CD4-positive, alpha-beta T cell treated with Interferon alpha-2 for 1 hour (primary cell): ENCODE data around the gene TRIO.

Experiments
- DNase-seq, 2 donors: peaks; one replicate each; pipeline ENCODE4 v3.0.0-alpha.2; 2020 to 2022

The TRIO gene

GRCh38 chr5:14229181-14229580 is 86.0 kb downstream of the TRIO start:
- no peak for DNase-seq

GRCh38 chr5:14229734-14230133 is 86.6 kb downstream of the TRIO start:
- no peak for DNase-seq

- no peak for DNase-seq
Observed at GRCh38 chr5:14231156-14231555, 88.0 kb downstream of the TRIO start.

- DNase-seq = no peak
Observed at GRCh38 chr5:14231890-14232289, 88.7 kb downstream of the TRIO start.

GRCh38 chr5:14234204-14234603 is 91.1 kb downstream of the TRIO start:
- no peak for DNase-seq

- DNase-seq = no peak
Observed at GRCh38 chr5:14235872-14236271, 92.7 kb downstream of the TRIO start.

- no peak for DNase-seq
Observed at GRCh38 chr5:14236757-14237156, 93.6 kb downstream of the TRIO start.

- no peak for DNase-seq
Observed at GRCh38 chr5:14237317-14238086, 94.4 kb downstream of the TRIO start.

GRCh38 chr5:14238272-14238671 is 95.1 kb downstream of the TRIO start:
- no peak for DNase-seq

- no peak for DNase-seq
Observed at GRCh38 chr5:14239404-14239803, 96.3 kb downstream of the TRIO start.

GRCh38 chr5:14239951-14240350 is 96.8 kb downstream of the TRIO start:
- no peak for DNase-seq

- no peak for DNase-seq
Observed at GRCh38 chr5:14240359-14240758, 97.2 kb downstream of the TRIO start.

GRCh38 chr5:14241141-14241540 is 98.0 kb downstream of the TRIO start:
- DNase-seq = no peak

GRCh38 chr5:14242447-14242846 is 99.3 kb downstream of the TRIO start:
- no peak for DNase-seq

GRCh38 chr5:14242871-14243383 is 99.8 kb downstream of the TRIO start:
- no peak for DNase-seq

GRCh38 chr5:14243766-14244165 is 100.6 kb downstream of the TRIO start:
- no peak for DNase-seq

- DNase-seq = no peak
Observed at GRCh38 chr5:14244721-14245120, 101.6 kb downstream of the TRIO start.

GRCh38 chr5:14245132-14245925 is 102.2 kb downstream of the TRIO start:
- no peak for DNase-seq

GRCh38 chr5:14246350-14247053 is 103.4 kb downstream of the TRIO start:
- DNase-seq = no peak

- no peak for DNase-seq
Observed at GRCh38 chr5:14247054-14247386, 103.9 kb downstream of the TRIO start.

- DNase-seq = no peak
Observed at GRCh38 chr5:14249258-14250082, 106.3 kb downstream of the TRIO start.

- no peak for DNase-seq
Observed at GRCh38 chr5:14250084-14250695, 107.0 kb downstream of the TRIO start.
